Activated CD4-positive, alpha-beta T cell treated with anti-CD3 and anti-CD28 coated beads, Interleukin-2, Interleukin-4, amounts not matched to agents 100 ng/mL and 50 ng/mL, durations not matched to agents 16 hours and 8 hours (primary cell): Measurements from ENCODE around the gene PPP6R2.
A peak's percentile ranks its signal among the peaks of the same experiment; 100 is the strongest.
"Not testable (repeated sequence)": the region's sequence is repeated elsewhere in the genome, so short reads cannot be mapped to it uniquely, and the experiment has no call there.

Experiments used
- DNase-seq: peaks from one replicate; pipeline ENCODE4 v3.0.0-alpha.2; 2020; ENCODE audit warnings: low spot score

The PPP6R2 gene

GRCh38 chr22:50339945-50340879 is 2.9 kb upstream of the PPP6R2 start:
- no peak for DNase-seq

GRCh38 chr22:50341977-50342650 is 1.0 kb upstream of the PPP6R2 start:
- peak; percentile 92 for DNase-seq

GRCh38 chr22:50343541-50343935 is 411 bp downstream of the PPP6R2 start:
- DNase-seq = no peak

GRCh38 chr22:50346470-50346869 is 3.3 kb downstream of the PPP6R2 start:
- DNase-seq = no peak

- DNase-seq = no peak
Measured at GRCh38 chr22:50347157-50347556, 4.0 kb downstream of the PPP6R2 start.

GRCh38 chr22:50348058-50348457 is 4.9 kb downstream of the PPP6R2 start:
- DNase-seq = no peak

- DNase-seq = no peak
Measured at GRCh38 chr22:50356186-50356585, 13.1 kb downstream of the PPP6R2 start.

- no peak for DNase-seq
Measured at GRCh38 chr22:50357222-50357621, 14.1 kb downstream of the PPP6R2 start.

GRCh38 chr22:50357756-50358155 is 14.6 kb downstream of the PPP6R2 start:
- DNase-seq = no peak

GRCh38 chr22:50360578-50360977 is 17.5 kb downstream of the PPP6R2 start:
- no peak for DNase-seq

- peak; percentile 25 for DNase-seq
Measured at GRCh38 chr22:50361222-50361621, 18.1 kb downstream of the PPP6R2 start.

- DNase-seq = peak; percentile 40
Measured at GRCh38 chr22:50361688-50362087, 18.6 kb downstream of the PPP6R2 start.

- no peak for DNase-seq
Measured at GRCh38 chr22:50363166-50363802, 20.2 kb downstream of the PPP6R2 start.

GRCh38 chr22:50363803-50364194 is 20.7 kb downstream of the PPP6R2 start:
- DNase-seq = not testable (repeated sequence)

GRCh38 chr22:50367778-50368500 is 24.8 kb downstream of the PPP6R2 start:
- no peak for DNase-seq

- no peak for DNase-seq
Measured at GRCh38 chr22:50371101-50371648, 28.0 kb downstream of the PPP6R2 start.

GRCh38 chr22:50376085-50376651 is 33.0 kb downstream of the PPP6R2 start:
- DNase-seq = no peak

GRCh38 chr22:50381021-50381555 is 38.0 kb downstream of the PPP6R2 start:
- DNase-seq = not testable (repeated sequence)

- no peak for DNase-seq
Measured at GRCh38 chr22:50396751-50397370, 53.7 kb downstream of the PPP6R2 start.

- DNase-seq = not testable (repeated sequence)
Measured at GRCh38 chr22:50397371-50398060, 54.4 kb downstream of the PPP6R2 start.
